GM23248 (cell line): Measurements from ENCODE around the gene FDXACB1. TPM values are rescaled to one million over a fixed set of nuclear protein-coding genes. Genes with fewer than 3 reads are reported as not detected.

Experiments
- DNase-seq: peaks from one replicate; pipeline ENCODE4 v3.0.0-alpha.2; 2015
- H2AFZ ChIP-seq: fragments of 200-600 bp; sonication (generic); 2 replicates; pipeline ENCODE4 v1.6.1; 2016; ENCODE audit warnings: antibody characterized with exemption
- H3F3A ChIP-seq: fragments of 200-600 bp; sonication (generic); 2 replicates; pipeline ENCODE4 v1.6.1; 2016; ENCODE audit warnings: mild to moderate bottlenecking, antibody characterized with exemption, mixed run types; ENCODE audit not compliant: insufficient read depth
- H3K27ac ChIP-seq: fragments of 200-600 bp; sonication (generic); 2 replicates; pipeline ENCODE4 v1.5.1; 2016; ENCODE audit warnings: mild to moderate bottlenecking
- H3K27me3 ChIP-seq: fragments of 200-600 bp; sonication (generic); replicated peaks from 2 replicates; pipeline ENCODE4 v1.6.1; 2016; ENCODE audit warnings: mild to moderate bottlenecking; ENCODE audit not compliant: insufficient read depth
- H3K36me3 ChIP-seq: fragments of 200-600 bp; sonication (generic); 2 replicates; pipeline ENCODE4 v1.6.1; 2016; ENCODE audit warnings: low read depth, mild to moderate bottlenecking
- H3K4me1 ChIP-seq: fragments of 200-600 bp; sonication (generic); 2 replicates; pipeline ENCODE4 v1.6.1; 2016; ENCODE audit warnings: mild to moderate bottlenecking; ENCODE audit not compliant: insufficient read depth
- H3K4me2 ChIP-seq: fragments of 200-600 bp; sonication (generic); one replicate; pipeline ENCODE4 v1.6.1; 2016; ENCODE audit warnings: mild to moderate bottlenecking; ENCODE audit not compliant: unreplicated experiment
- H3K4me3 ChIP-seq: fragments of 200-600 bp; sonication (generic); 2 replicates; pipeline ENCODE4 v1.5.1; 2016; ENCODE audit warnings: mild to moderate bottlenecking
- H3K79me2 ChIP-seq: fragments of 200-600 bp; sonication (generic); 2 replicates; pipeline ENCODE4 v1.6.1; 2016; ENCODE audit warnings: mild to moderate bottlenecking; ENCODE audit not compliant: insufficient read depth
- H3K9ac ChIP-seq: fragments of 200-600 bp; sonication (generic); 2 replicates; pipeline ENCODE4 v1.6.1; 2016; ENCODE audit warnings: mild to moderate bottlenecking
- H3K9me2 ChIP-seq: fragments of 200-600 bp; sonication (generic); 2 replicates; pipeline ENCODE4 v1.6.1; 2016; ENCODE audit warnings: mixed run types, mild to moderate bottlenecking, moderate library complexity; ENCODE audit not compliant: insufficient read depth
- H3K9me3 ChIP-seq: fragments of 200-600 bp; sonication (generic); one replicate; pipeline ENCODE4 v1.6.1; 2017; ENCODE audit warnings: low read depth
- H4K20me1 ChIP-seq: fragments of 200-600 bp; sonication (generic); 2 replicates; pipeline ENCODE4 v1.6.0; 2016; ENCODE audit not compliant: insufficient read depth
- EZH2 ChIP-seq: fragments of 200-600 bp; sonication (generic); IDR thresholded peaks from 2 replicates; pipeline ENCODE4 v1.6.1; 2018; ENCODE audit warnings: antibody characterized with exemption, mild to moderate bottlenecking; ENCODE audit not compliant: insufficient read depth, poor library complexity, severe bottlenecking
- EZH2phosphoT487 ChIP-seq: fragments of 200-600 bp; sonication (generic); IDR thresholded peaks from 2 replicates; pipeline ENCODE4 v1.6.1; 2018; ENCODE audit warnings: antibody characterized with exemption, moderate library complexity, mild to moderate bottlenecking, low read depth; ENCODE audit not compliant: insufficient read depth
- WGBS, 2 experiments: methylation state at CpG; one replicate each; pipeline ENCODE4 v1.1.6; 2015 to 2017; ENCODE audit warnings: low lambda C conversion rate in 2 of 2, low coverage in 1 of 2; ENCODE audit errors: missing lambda C conversion rate in 2 of 2; 5-methylcytosine and 5-hydroxymethylcytosine counted together
- in situ Hi-C: fragments of 300-500 bp; cut with MboI; formaldehyde crosslinking; loops from 2 replicates; pipeline ENCODE4 v1.15.0; 2020
- polyA plus RNA-seq: library from polyadenylated mRNA; unstranded; fragments of >200 nt; fragmentation: Nextera tagmentation; extraction: Ambion mirVana; gene quantifications from 2 replicates; pipeline ENCODE4 v1.2.1, GENCODE V29; 2016
- total RNA-seq: library from RNA; depleted of rRNA; stranded (reverse); fragments of >200 nt; shearing (Covaris generic); gene quantifications from 2 replicates; pipeline ENCODE4 v1.2.3, GENCODE V29; 2014

The FDXACB1 gene
- total and polyA plus RNA-seq, 2 experiments from 2014 or later = 2.1 to 2.2 TPM

- in situ Hi-C loops = no loop called here
- DNase-seq = peak; percentile 54
- Histone ChIP-seq H3K4me1 (peaks cover 5% of the 10 kb centered on the region), H3K4me3 (no peak overlapping the region), H3K9ac (no peak overlapping the region), H3K27me3 (no peaks in the 10 kb centered on the region), H3K9me2 (no peaks in the 10 kb centered on the region), H4K20me1 (no peaks in the 10 kb centered on the region), H3F3A (peaks cover 17% of the 10 kb centered on the region), H3K9me3 (no peaks in the 10 kb centered on the region), H3K4me2 (no peak overlapping the region), H3K36me3 (peaks cover 5% of the 10 kb centered on the region; the same call in 1 of the 2 replicates), H3K79me2 (no peaks in the 10 kb centered on the region), H3K27ac (no peak overlapping the region), H2AFZ (no peak overlapping the region)
- TF ChIP-seq EZH2 (no peak), EZH2phosphoT487 (no peak)
Measured at GRCh38 chr11:111851636-111852035, 27.3 kb downstream of the FDXACB1 start.

- DNase-seq = no peak
- no peak for TF ChIP-seq EZH2phosphoT487
- no peak for TF ChIP-seq EZH2
- H3K36me3 ChIP-seq = peaks cover 5% of the 10 kb centered on the region; the same call in 1 of the 2 replicates
- H2AFZ ChIP-seq = no peak overlapping the region
- H3K27ac ChIP-seq = no peak overlapping the region
- H3K9ac ChIP-seq = no peak overlapping the region
- in situ Hi-C loops = no loop called here
- H3F3A ChIP-seq = peaks cover 22% of the 10 kb centered on the region
- 97 to 98% methylated on average over 8 of the region's 8 CpGs for WGBS, 2 experiments
- no peak overlapping the region for H3K4me2 ChIP-seq
- H3K4me1 ChIP-seq = peaks cover 11% of the 10 kb centered on the region
- H3K9me3 ChIP-seq = no peaks in the 10 kb centered on the region
- no peaks in the 10 kb centered on the region for H3K9me2 ChIP-seq
- no peaks in the 10 kb centered on the region for H3K79me2 ChIP-seq
- H3K27me3 ChIP-seq = no peaks in the 10 kb centered on the region
- no peak overlapping the region for H3K4me3 ChIP-seq
- no peaks in the 10 kb centered on the region for H4K20me1 ChIP-seq
Measured at GRCh38 chr11:111851067-111851466, 27.9 kb downstream of the FDXACB1 start.

GRCh38 chr11:111849631-111850030 is 29.3 kb downstream of the FDXACB1 start:
- no peak overlapping the region for H2AFZ ChIP-seq
- no peak for DNase-seq
- peaks cover under 1% of the 10 kb centered on the region; the same call in 1 of the 2 replicates for H3K36me3 ChIP-seq
- no peak overlapping the region for H3K4me2 ChIP-seq
- peaks cover 17% of the 10 kb centered on the region for H3K4me1 ChIP-seq
- H3K79me2 ChIP-seq = no peaks in the 10 kb centered on the region
- no peaks in the 10 kb centered on the region for H4K20me1 ChIP-seq
- in situ Hi-C loops = loop anchor here (10.0 kb wide), 1 partner anchor 395 kb away; no protein-coding TSS in a partner anchor
- no peaks in the 10 kb centered on the region for H3K9me2 ChIP-seq
- H3K9me3 ChIP-seq = no peaks in the 10 kb centered on the region
- H3K27me3 ChIP-seq = no peaks in the 10 kb centered on the region
- TF ChIP-seq EZH2 (no peak), EZH2phosphoT487 (no peak)
- no peak overlapping the region for H3K4me3 ChIP-seq
- no peak overlapping the region for H3K9ac ChIP-seq
- peaks cover 31% of the 10 kb centered on the region for H3F3A ChIP-seq
- 99% methylated on average over 3 of the region's 3 CpGs for WGBS, 2 experiments
- H3K27ac ChIP-seq = no peak overlapping the region

- Histone ChIP-seq H3K4me3 (no peak overlapping the region), H2AFZ (no peak overlapping the region), H3K79me2 (no peaks in the 10 kb centered on the region), H3F3A (peaks cover 40% of the 10 kb centered on the region), H4K20me1 (no peaks in the 10 kb centered on the region), H3K27ac (peak overlapping the region; percentile 70), H3K9me2 (no peaks in the 10 kb centered on the region), H3K4me1 (peaks cover 21% of the 10 kb centered on the region), H3K9ac (peak overlapping the region; percentile 61), H3K27me3 (no peaks in the 10 kb centered on the region), H3K9me3 (no peaks in the 10 kb centered on the region), H3K4me2 (peak overlapping the region; percentile 6), H3K36me3 (peaks cover 15% of the 10 kb centered on the region)
- DNase-seq = peak; percentile 64
- in situ Hi-C loops = loop anchor here (10.0 kb wide), 1 partner anchor 392 kb away; no protein-coding TSS in a partner anchor
- TF ChIP-seq EZH2 = no peak
- TF ChIP-seq EZH2phosphoT487 = no peak
- WGBS, 2 experiments = 0 to 16% methylated on average over 1 of the region's 1 CpG
Measured at GRCh38 chr11:111846636-111847035, 32.3 kb downstream of the FDXACB1 start.

- H3K9ac ChIP-seq = peak overlapping the region; percentile 61
- 77 to 85% methylated on average over 2 of the region's 2 CpGs for WGBS, 2 experiments
- H3K9me2 ChIP-seq = no peaks in the 10 kb centered on the region
- peaks cover 15% of the 10 kb centered on the region for H3K36me3 ChIP-seq
- H3K27ac ChIP-seq = peak overlapping the region; percentile 70
- no peaks in the 10 kb centered on the region for H4K20me1 ChIP-seq
- no peaks in the 10 kb centered on the region for H3K27me3 ChIP-seq
- no peaks in the 10 kb centered on the region for H3K79me2 ChIP-seq
- H3K4me2 ChIP-seq = peak overlapping the region; percentile 6
- H3F3A ChIP-seq = peaks cover 45% of the 10 kb centered on the region
- TF ChIP-seq EZH2 = no peak
- no peak for TF ChIP-seq EZH2phosphoT487
- no peak overlapping the region for H2AFZ ChIP-seq
- peak; percentile 80 for DNase-seq
- no peak overlapping the region for H3K4me3 ChIP-seq
- in situ Hi-C loops = loop anchor here (10.0 kb wide), 1 partner anchor 391 kb away; no protein-coding TSS in a partner anchor
- no peaks in the 10 kb centered on the region for H3K9me3 ChIP-seq
- H3K4me1 ChIP-seq = peaks cover 25% of the 10 kb centered on the region
Measured at GRCh38 chr11:111846063-111846462, 32.9 kb downstream of the FDXACB1 start.
